GM18867 (cell line): ENCODE measurements around the gene ACKR4.
A peak's percentile ranks its signal among the peaks of the same experiment; 100 is the strongest.
"Not testable (repeated sequence)": the region's sequence is repeated elsewhere in the genome, so short reads cannot be mapped to it uniquely, and the experiment has no call there.

Source experiments
- ATAC-seq: cut with Tn5 transposase; IDR thresholded peaks from one replicate; pipeline ENCODE4 v1.9.1; 2021; ENCODE audit warnings: mild to moderate bottlenecking, moderate library complexity; ENCODE audit not compliant: unreplicated experiment

The ACKR4 gene

GRCh38 chr3:132593947-132594323 is 3.1 kb upstream of the ACKR4 start:
- no peak for ATAC-seq

DNA sequence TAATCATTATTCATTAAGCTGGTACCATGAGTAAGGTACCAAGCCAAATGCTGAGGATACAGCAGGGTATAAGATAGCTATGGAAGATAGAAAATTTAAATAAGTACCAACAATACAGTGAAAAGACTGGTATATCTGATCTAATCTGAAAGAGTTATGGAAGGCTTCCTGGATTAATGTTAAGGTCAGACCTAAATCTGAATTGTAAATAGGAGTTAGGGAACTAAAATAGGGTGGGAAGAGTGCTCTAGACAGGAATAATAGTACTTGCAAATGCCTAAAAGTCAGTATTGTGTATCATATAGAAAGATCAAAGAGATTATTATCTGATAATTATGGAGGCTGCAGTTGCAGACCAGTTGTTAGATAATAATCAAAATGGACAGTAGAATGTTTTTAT is 2.6 kb upstream of the ACKR4 start:
- ATAC-seq: no peak

- no peak for ATAC-seq
Observed at GRCh38 chr3:132595014-132595413, 2.1 kb upstream of the ACKR4 start.

DNA sequence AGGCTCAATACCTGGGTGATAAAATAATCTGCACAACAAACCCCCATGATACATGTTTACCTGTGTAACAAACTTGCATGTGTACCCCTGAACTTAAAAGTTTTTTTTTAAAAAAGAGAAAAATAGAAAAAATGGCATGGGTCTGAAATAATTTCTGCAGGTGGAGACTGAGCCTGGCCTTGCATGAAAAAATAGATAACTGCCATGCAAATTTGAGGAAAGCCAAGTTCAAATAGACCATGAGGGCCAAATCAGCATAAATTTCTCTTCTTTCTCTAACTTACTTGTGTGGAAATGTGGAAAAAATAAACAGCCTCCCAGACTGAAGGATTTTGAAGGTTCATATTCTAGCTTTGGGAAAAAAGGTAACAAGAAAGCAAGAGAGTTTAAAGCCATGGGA is 744 bp upstream of the ACKR4 start:
- ATAC-seq: no peak

GRCh38 chr3:132597660-132598059 is 590 bp downstream of the ACKR4 start:
- ATAC-seq: no peak

DNA sequence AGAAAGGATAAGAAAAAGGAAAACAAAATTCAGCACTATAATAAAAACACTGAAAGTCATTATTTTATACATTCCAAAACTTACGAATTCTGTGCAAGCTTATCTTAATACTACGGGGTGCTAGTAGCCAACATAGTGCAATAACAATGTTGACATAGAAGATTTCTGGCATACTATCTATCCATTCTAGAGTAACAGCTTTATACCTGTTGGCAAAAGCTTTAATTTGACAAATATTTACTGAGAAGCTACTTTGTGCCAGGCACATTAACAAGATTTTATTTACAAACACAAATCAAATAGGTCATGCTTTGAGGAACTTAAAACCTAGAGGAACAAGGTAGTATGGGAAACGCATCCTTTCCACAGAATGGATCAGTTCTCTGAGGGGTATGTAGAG is 1.1 kb downstream of the ACKR4 start:
- ATAC-seq: no peak

GRCh38 chr3:132600614-132601013 is 3.5 kb downstream of the ACKR4 start:
- not testable (repeated sequence) for ATAC-seq

- ATAC-seq: no peak
Observed at GRCh38 chr3:132605374-132605792, 8.3 kb downstream of the ACKR4 start.

DNA sequence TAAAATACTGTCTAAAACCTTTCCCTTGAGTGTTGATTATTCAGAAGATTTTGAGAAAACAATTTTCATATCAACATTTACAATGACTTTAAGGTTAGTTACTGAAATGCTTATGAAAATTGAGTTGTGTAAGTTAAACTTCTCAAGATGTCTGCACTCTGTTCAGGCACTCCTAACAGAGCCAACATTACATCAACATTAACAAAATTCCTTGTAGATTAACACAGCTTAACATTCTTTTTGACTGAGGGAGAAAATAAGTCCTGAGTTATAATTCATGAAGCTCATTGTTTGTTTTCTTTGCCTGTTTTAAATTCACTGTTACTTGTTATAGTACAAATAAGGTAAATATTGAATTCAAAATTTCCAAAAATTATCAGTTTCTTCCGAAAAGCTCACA is 9.0 kb downstream of the ACKR4 start:
- ATAC-seq: no peak

- not testable (repeated sequence) for ATAC-seq
Observed at GRCh38 chr3:132606620-132607019, 9.6 kb downstream of the ACKR4 start.

DNA sequence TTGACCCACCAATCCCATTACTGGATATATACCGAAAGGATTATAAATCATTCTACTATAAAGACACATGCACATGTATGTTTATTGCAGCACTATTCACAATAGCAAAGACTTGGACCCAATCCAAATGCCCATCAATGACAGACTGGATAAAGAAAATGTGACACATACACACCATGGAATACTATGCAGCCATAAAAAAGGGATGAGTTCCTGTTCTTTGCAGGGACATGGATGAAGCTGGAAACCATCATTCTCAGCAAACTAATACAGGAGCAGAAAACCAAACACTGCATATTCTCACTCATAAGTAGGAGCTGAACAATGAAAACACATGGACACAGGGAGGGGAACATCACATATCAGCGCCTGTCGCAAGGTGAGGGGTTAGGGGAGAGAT is 18.2 kb downstream of the ACKR4 start:
- ATAC-seq: not testable (repeated sequence)

DNA sequence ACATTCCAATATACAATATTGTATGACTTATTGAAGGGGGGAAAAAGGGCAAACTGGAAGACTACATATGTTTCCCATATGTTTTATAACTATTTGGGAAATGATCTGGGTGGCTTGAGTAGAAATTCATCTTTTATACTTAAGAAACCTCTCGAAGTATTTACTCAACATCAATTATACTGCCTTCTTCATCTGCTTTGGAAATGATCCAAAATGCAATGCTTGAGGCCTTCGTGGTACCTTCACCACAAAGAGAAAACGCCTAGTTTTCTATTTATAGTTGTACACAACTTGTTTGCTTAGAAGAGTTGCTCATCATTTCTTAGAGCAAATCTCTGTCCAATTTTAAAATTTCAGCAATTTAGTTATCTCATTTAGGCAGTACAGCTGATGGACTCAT is 18.8 kb downstream of the ACKR4 start:
- ATAC-seq: no peak

GRCh38 chr3:132616780-132617179 is 19.7 kb downstream of the ACKR4 start:
- no peak for ATAC-seq

DNA sequence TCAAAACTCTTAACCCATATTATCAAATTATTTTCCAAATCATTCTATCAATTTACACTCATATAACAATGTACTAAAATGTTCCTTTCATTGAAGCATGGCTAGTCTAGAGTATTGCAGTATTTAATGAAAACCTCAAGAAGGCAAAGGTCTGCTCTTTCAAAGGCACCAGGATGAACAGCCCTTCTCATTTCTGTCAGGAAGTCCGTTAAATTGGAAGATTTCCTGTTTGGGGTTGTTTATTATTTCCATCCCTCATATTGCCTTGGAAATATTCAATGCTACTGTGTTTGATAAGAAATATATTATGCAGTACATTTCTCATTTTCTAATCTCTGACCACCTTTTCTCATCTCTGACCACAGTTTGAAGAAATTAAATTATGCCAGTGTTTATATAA is 25.1 kb downstream of the ACKR4 start:
- ATAC-seq: no peak

GRCh38 chr3:132622761-132623160 is 25.7 kb downstream of the ACKR4 start:
- ATAC-seq: no peak

DNA sequence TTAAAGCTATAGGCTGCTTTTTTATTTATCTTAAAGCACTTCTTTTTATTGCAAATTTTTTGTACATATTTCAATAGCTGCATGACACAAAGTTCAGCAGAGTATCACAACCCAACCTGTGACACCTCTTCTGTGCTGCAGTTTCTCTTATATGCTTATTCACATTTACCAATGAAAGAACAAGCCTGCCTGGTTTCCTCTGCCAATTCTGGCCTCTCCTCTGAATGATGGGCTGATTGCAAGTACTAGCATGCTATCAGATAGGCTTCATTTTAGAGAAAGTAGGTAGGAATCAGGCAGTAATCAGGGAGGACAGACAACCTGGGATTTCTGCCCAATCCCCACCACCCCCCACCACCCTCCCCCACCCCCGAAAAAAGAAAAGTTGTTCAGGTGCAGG is 26.6 kb downstream of the ACKR4 start:
- ATAC-seq: no peak

- ATAC-seq: no peak
Observed at GRCh38 chr3:132624790-132625189, 27.7 kb downstream of the ACKR4 start.

DNA sequence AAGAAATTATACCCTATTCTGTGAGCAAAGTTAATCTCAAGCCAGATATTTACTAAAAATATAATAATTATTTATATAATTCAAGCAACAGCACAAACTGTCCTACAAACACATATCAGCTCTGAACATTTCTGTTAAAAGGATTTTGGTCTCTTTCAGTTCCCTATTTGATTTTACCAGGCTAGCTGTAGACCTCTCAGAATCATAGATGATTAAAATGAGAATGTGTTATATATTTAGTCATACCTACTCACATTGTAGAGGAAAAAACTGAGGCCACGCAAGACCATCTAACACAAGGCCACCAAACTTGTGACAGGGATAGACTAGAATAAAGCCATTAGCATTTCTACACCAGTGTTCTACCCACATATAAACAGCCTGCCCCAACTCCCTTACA is 28.5 kb downstream of the ACKR4 start:
- ATAC-seq: peak; percentile 84

- no peak for ATAC-seq
Observed at GRCh38 chr3:132626955-132627354, 29.9 kb downstream of the ACKR4 start.

DNA sequence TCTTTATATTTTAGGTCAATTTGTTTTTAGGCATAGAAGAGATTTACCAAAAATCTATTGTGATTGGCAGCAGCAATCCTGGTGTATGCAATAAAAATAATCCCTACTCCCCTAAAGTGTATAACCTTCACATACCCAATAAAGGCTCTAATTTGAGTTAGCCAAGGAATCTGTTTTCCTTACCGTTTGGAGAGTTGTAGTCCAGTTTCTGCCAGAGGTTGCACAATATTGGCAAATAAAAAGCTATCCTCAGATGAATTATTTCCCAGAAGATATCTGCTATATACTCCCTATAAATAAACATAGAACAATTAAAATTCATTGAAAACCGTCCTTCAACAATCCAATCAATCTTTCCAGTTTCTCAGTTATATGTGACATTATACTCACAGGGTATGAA is 31.1 kb downstream of the ACKR4 start:
- no peak for ATAC-seq

GRCh38 chr3:132629928-132630327 is 32.9 kb downstream of the ACKR4 start:
- ATAC-seq: no peak

- ATAC-seq: no peak
Observed at GRCh38 chr3:132630612-132631011, 33.5 kb downstream of the ACKR4 start.

DNA sequence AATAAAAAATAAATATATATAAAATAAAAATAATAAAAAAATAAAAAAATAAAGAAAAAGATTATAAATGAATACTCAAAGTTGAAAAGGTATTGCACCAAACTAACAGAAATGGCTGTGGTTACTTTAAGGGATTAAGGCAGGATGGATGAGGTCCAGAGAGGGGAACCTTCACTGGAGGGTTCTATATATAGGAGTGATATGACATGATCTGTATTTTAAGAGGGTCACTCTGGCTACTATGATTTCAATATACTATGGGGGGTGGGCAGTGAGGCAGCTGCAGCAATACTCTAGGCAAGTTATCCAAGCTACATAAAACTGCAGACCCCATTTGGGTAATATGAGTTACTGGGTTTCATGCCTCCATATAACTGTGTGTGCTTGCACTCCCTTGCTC is 38.0 kb downstream of the ACKR4 start:
- no peak for ATAC-seq

- no peak for ATAC-seq
Observed at GRCh38 chr3:132637590-132637989, 40.5 kb downstream of the ACKR4 start.
